Lower lobe of right lung (tissue), 2 donors: Measurements from ENCODE around the gene AKT1S1. TPM values are rescaled to one million over a fixed set of nuclear protein-coding genes. Genes with fewer than 3 reads are reported as not detected.

ENCODE experiments used
- ATAC-seq, 2 donors: fragments of 200-7000 bp; cut with Tn5 transposase; one replicate each; pipeline ENCODE4 v1.9.1; 2020 to 2022; ENCODE audit warnings: mild to moderate bottlenecking in 2 of 2, moderate library complexity in 2 of 2
- DNase-seq: peaks from one replicate; pipeline ENCODE4 v3.0.0-alpha.2; 2020
- H3K27ac ChIP-seq: fragments of 200-600 bp; one replicate; pipeline ENCODE4 v1.8.0; 2022
- H3K27me3 ChIP-seq: fragments of 200-600 bp; one replicate; pipeline ENCODE4 v1.8.0; 2022; ENCODE audit warnings: low read depth
- H3K36me3 ChIP-seq: fragments of 200-600 bp; one replicate; pipeline ENCODE4 v1.8.0; 2022; ENCODE audit warnings: mild to moderate bottlenecking
- H3K4me1 ChIP-seq: fragments of 200-600 bp; one replicate; pipeline ENCODE4 v1.8.0; 2022
- H3K4me3 ChIP-seq: fragments of 200-600 bp; one replicate; pipeline ENCODE4 v1.8.0; 2022; ENCODE audit warnings: mild to moderate bottlenecking
- H3K9me3 ChIP-seq: fragments of 200-600 bp; one replicate; pipeline ENCODE4 v1.8.0; 2022
- CTCF ChIP-seq: fragments of 200-600 bp; IDR thresholded peaks from one replicate; pipeline ENCODE4 v1.8.0; 2022; ENCODE audit warnings: antibody characterized with exemption, mild to moderate bottlenecking
- intact Hi-C: fragments of 100-400 bp; cut with DNase I; formaldehyde crosslinking; loops from one replicate; pipeline ENCODE4 v1.11.0; 2022
- total RNA-seq: library from RNA; stranded (reverse); fragmentation: NEBNext Ultra II Directional; extraction: Animal tissue kit (Norgen Biotek cat#: 25700); gene quantifications from one replicate; pipeline ENCODE4 v1.2.1, GENCODE V29; 2021
- donor health status: DM: no; HTN: yes; CAD: no; lungs with severe emphysema.

Gene AKT1S1
- total RNA-seq, 1 donor from 2014 or later = 29.7 TPM

GRCh38 chr19:49852631-49853126, 24.5 kb downstream of the AKT1S1 start:
- Histone ChIP-seq H3K27ac (no peak overlapping the region), H3K9me3 (no peaks in the 10 kb centered on the region), H3K27me3 (no peaks in the 10 kb centered on the region), H3K4me1 (peaks cover 27% of the 10 kb centered on the region), H3K36me3 (peaks cover 29% of the 10 kb centered on the region), H3K4me3 (peak overlapping the region; percentile 96)
- no peak for TF ChIP-seq CTCF
- DNase-seq (no peak), ATAC-seq (no peak)
- intact Hi-C loops = no loop called here

- Histone ChIP-seq H3K4me3 (peak overlapping the region; percentile 96), H3K36me3 (peaks cover 18% of the 10 kb centered on the region), H3K27me3 (no peaks in the 10 kb centered on the region), H3K4me1 (peaks cover 27% of the 10 kb centered on the region), H3K9me3 (no peaks in the 10 kb centered on the region), H3K27ac (peak overlapping the region; percentile 99)
- TF ChIP-seq CTCF = no peak
- peak; percentile 53 for DNase-seq
- ATAC-seq = no peak
- intact Hi-C loops = no loop called here
Observed at GRCh38 chr19:49851456-49852259, 25.5 kb downstream of the AKT1S1 start.

GRCh38 chr19:49850487-49851342, 26.4 kb downstream of the AKT1S1 start, which contains the start of gene PTOV1:
Gene PTOV1, plus strand, starts transcription at chr19:49851159.
- Histone ChIP-seq H3K27me3 (no peaks in the 10 kb centered on the region), H3K4me1 (peaks cover 27% of the 10 kb centered on the region), H3K36me3 (peaks cover 15% of the 10 kb centered on the region), H3K27ac (peak within 1 kb of the TSS; percentile 99), H3K4me3 (peak within 1 kb of the TSS; percentile 96), H3K9me3 (no peaks in the 10 kb centered on the region)
- DNase-seq (peak; percentile 94), ATAC-seq (peak; percentile 96 to 97)
- intact Hi-C loops = no loop called here
- no peak for TF ChIP-seq CTCF

GRCh38 chr19:49850221-49850486, 27.0 kb downstream of the AKT1S1 start:
- intact Hi-C loops = no loop called here
- H3K27ac ChIP-seq = peak overlapping the region; percentile 99
- DNase-seq = no peak
- peaks cover 10% of the 10 kb centered on the region for H3K36me3 ChIP-seq
- no peaks in the 10 kb centered on the region for H3K27me3 ChIP-seq
- H3K9me3 ChIP-seq = no peaks in the 10 kb centered on the region
- TF ChIP-seq CTCF = no peak
- no peak for ATAC-seq
- peak overlapping the region; percentile 96 for H3K4me3 ChIP-seq
- peaks cover 27% of the 10 kb centered on the region for H3K4me1 ChIP-seq

GRCh38 chr19:49849433-49850220, 27.5 kb downstream of the AKT1S1 start:
- no peak for ATAC-seq
- H3K36me3 ChIP-seq = peaks cover 5% of the 10 kb centered on the region
- intact Hi-C loops = no loop called here
- H3K27me3 ChIP-seq = no peaks in the 10 kb centered on the region
- H3K4me1 ChIP-seq = peaks cover 27% of the 10 kb centered on the region
- TF ChIP-seq CTCF = no peak
- no peaks in the 10 kb centered on the region for H3K9me3 ChIP-seq
- DNase-seq = no peak
- H3K27ac ChIP-seq = peak overlapping the region; percentile 99
- peak overlapping the region; percentile 96 for H3K4me3 ChIP-seq
